Lower leg skin (tissue), 3 donors: ENCODE measurements around the gene RAMP2.
A peak's percentile ranks its signal among the peaks of the same experiment; 100 is the strongest.

Experiments used
- CTCF ChIP-seq, 3 donors: fragments of 450-650 bp; IDR thresholded peaks; one replicate each; pipeline ENCODE4 v1.5.1; 2016; ENCODE audit warnings: antibody characterized with exemption in 3 of 3, mild to moderate bottlenecking in 3 of 3, moderate library complexity in 2 of 3
- POLR2A ChIP-seq, 2 donors: fragments of 450-650 bp; IDR thresholded peaks; one replicate each; pipeline ENCODE4 v1.6.1; 2016 to 2017; ENCODE audit warnings: antibody characterized with exemption in 2 of 2, mild to moderate bottlenecking in 1 of 2, moderate library complexity in 1 of 2

- TF ChIP-seq POLR2A (IDR thresholded peaks at IDR 0.05) (peak in 1 of 2 donors; percentile 45), CTCF (IDR thresholded peaks at IDR 0.05) (no peak)
Observed at GRCh38 chr17:42744806-42745617, 16.0 kb upstream of the RAMP2 start, which contains the start of gene EZH1.
